ENCODE results near the gene CADPS. TPM values are rescaled to one million over a fixed set of nuclear protein-coding genes. Genes with fewer than 3 reads are reported as not detected.

The CADPS gene
- total and polyA plus RNA-seq, 11 donors, result 3.6 to 37.8 (median 12.9) TPM

DNA sequence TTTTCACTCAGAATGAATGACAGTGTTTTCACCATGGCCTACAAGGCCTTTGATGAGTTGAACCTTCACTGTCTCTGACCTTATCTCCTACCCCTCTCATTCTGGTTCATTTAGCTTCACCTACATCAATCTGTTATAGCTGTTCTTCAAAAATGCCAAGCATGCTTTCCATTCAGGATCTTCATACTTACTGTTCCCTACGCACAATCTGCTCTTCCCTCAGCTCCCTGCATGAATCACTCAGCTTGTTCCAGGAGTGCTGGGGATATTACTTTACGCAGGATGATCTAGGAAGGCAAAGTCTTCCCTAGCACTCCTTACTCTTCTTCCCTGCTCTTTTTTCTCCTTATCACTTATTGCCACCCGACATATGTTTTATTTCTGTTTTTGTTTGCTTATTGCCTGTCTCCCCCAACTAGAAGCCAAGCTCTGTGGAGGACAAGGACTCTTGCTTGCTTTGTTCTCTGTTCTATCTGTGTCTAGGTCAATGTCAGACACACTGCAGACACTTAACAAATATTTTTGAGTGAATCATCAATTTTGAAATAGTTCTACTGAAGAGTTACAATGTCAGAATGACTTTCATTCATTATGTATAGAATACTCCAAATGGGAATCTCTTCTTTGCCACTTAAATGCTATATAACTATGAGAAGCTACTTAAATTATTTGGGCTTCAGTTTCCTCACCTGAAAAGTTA is 263.5 kb downstream of the CADPS start:
- TF ChIP-seq CTCF (IDR thresholded peaks at IDR 0.05) (no peak), POLR2A (IDR thresholded peaks at IDR 0.05) (no peak)
- WGBS, 4 donors, result 75 to 88% (median 85%) methylated on average over 3 of the region's 3 CpGs
- ATAC-seq (no peak), DNase-seq (no peak)
- intact Hi-C loops (cut with DNase I), result no loop called here
- H3K27ac ChIP-seq, result no peak overlapping the region
- H3K36me3 ChIP-seq, result no peaks in the 10 kb centered on the region
- H3K27me3 ChIP-seq, result no peaks in the 10 kb centered on the region
- peaks cover 0 to 9% (median 0%) of the 10 kb centered on the region in 12 donors for H3K4me1 ChIP-seq
- H3K4me3 ChIP-seq, result no peak overlapping the region
- H3K9me3 ChIP-seq, result peaks cover 0 to 2% (median 0%) of the 10 kb centered on the region in 12 donors

GRCh38 chr3:62607287-62608029 is 267.8 kb downstream of the CADPS start:
- intact Hi-C loops (cut with DNase I), result no loop called here
- no peak for TF ChIP-seq POLR2A (IDR thresholded peaks at IDR 0.05)
- no peak for TF ChIP-seq CTCF (IDR thresholded peaks at IDR 0.05)
- peak overlapping the region in 1 of 12 donors; percentile 19 for H3K27ac ChIP-seq
- H3K4me1 ChIP-seq, result peaks cover 0 to 9% (median 0%) of the 10 kb centered on the region in 12 donors
- no peaks in the 10 kb centered on the region for H3K27me3 ChIP-seq
- DNase-seq, result peak in 4 of 5 donors; percentile 39 to 81 (median 58)
- peaks cover 0 to 4% (median 0%) of the 10 kb centered on the region in 12 donors for H3K9me3 ChIP-seq
- H3K4me3 ChIP-seq, result no peak overlapping the region
- 21 to 39% (median 37%) methylated on average over 9 to 10 of the region's 10 CpGs for WGBS, 4 donors
- peak; percentile 83 to 94 (median 92) for ATAC-seq
- H3K36me3 ChIP-seq, result no peaks in the 10 kb centered on the region

GRCh38 chr3:62605413-62606068 is 269.7 kb downstream of the CADPS start:
- ATAC-seq, result no peak
- intact Hi-C loops (cut with DNase I), result no loop called here
- WGBS, 4 donors, result 49 to 62% (median 58%) methylated on average over 3 of the region's 3 CpGs
- TF ChIP-seq POLR2A (IDR thresholded peaks at IDR 0.05) (no peak), CTCF (IDR thresholded peaks at IDR 0.05) (no peak)
- H3K36me3 ChIP-seq, result no peaks in the 10 kb centered on the region
- no peak for DNase-seq
- peaks cover 0 to 9% (median 0%) of the 10 kb centered on the region in 12 donors for H3K4me1 ChIP-seq
- no peak overlapping the region for H3K27ac ChIP-seq
- peaks cover 0 to 4% (median 0%) of the 10 kb centered on the region in 12 donors for H3K9me3 ChIP-seq
- no peaks in the 10 kb centered on the region for H3K27me3 ChIP-seq
- H3K4me3 ChIP-seq, result no peak overlapping the region
